GM12878 (cell line): Measurements from ENCODE around the gene SPPL3. TPM values are rescaled to one million over a fixed set of nuclear protein-coding genes. Genes with fewer than 3 reads are reported as not detected.

Experiments
- ATAC-seq: fragments of 200-7000 bp; cut with Tn5 transposase; 3 replicates; pipeline ENCODE4 v1.9.1; 2020; ENCODE audit warnings: mild to moderate bottlenecking, moderate library complexity
- BruUV-seq: library from RNA; stranded (reverse); fragments of 400-500 nt; replicated peaks from 2 replicates; lab custom pipeline; 2021; lab: Mats Ljungman, UMichigan
- CTCF ChIA-PET: fragments of 300-600 bp; sonication (Branson Sonifier 250); formaldehyde crosslinking; extraction: SDS; loops from one replicate; lab custom pipeline; 2021; ENCODE audit warnings: inconsistent platforms; lab: Yijun Ruan, JAX
- POLR2A ChIA-PET: fragments of 350-600 bp; formaldehyde crosslinking; extraction: SDS; loops from one replicate; lab custom pipeline; 2021; ENCODE audit warnings: inconsistent platforms; lab: Charles Lee
- RAD21 ChIA-PET: fragments of 300-600 bp; sonication (Branson Sonifier 250); formaldehyde crosslinking; loops from one replicate; lab custom pipeline; 2023; ENCODE audit warnings: antibody characterized with exemption; ENCODE audit not compliant: unreplicated experiment; lab: Charles Lee
- SMC1A ChIA-PET: fragments of 300-600 bp; sonication (Branson Sonifier 250); formaldehyde crosslinking; loops from one replicate; lab custom pipeline; 2023; ENCODE audit not compliant: unreplicated experiment, uncharacterized antibody; lab: Charles Lee
- DNase-seq: peaks from one replicate; pipeline ENCODE4 v3.0.0-alpha.2; 2011; ENCODE audit warnings: low read depth, low spot score
- FAIRE-seq: peaks from 3 replicates; lab custom pipeline; 2011; peaks lifted over from hg19 to GRCh38; lab: Jason Lieb, UNC
- H2AFZ ChIP-seq: 2 replicates; pipeline ENCODE4 v1.6.0; 2011; ENCODE audit warnings: low read depth, low read length, control low read depth; ENCODE audit not compliant: control insufficient read depth
- H3K27ac ChIP-seq: 2 replicates; pipeline ENCODE4 v1.5.1; 2011; ENCODE audit warnings: control low read depth; ENCODE audit not compliant: control insufficient read depth, insufficient read depth
- H3K27me3 ChIP-seq, 2 experiments: replicated peaks in 1 of 2; 2 replicates each; pipeline versions ENCODE4 v1.6.0 to v1.6.1; 2011; ENCODE audit warnings: low read length in 1 of 2; ENCODE audit not compliant: control insufficient read depth in 2 of 2, insufficient read depth in 2 of 2
- H3K36me3 ChIP-seq, 2 experiments: 2 replicates each; pipeline ENCODE4 v1.5.1; 2011; ENCODE audit warnings: low read length in 1 of 2; ENCODE audit not compliant: control insufficient read depth in 2 of 2, insufficient read depth in 2 of 2
- H3K4me1 ChIP-seq: 2 replicates; pipeline ENCODE4 v1.6.1; 2011; ENCODE audit warnings: mild to moderate bottlenecking, low read length, moderate library complexity, mixed read lengths; ENCODE audit not compliant: control insufficient read depth, insufficient read depth
- H3K4me2 ChIP-seq: 2 replicates; pipeline ENCODE4 v1.6.0; 2011; ENCODE audit warnings: control low read depth; ENCODE audit not compliant: control insufficient read depth, insufficient read depth
- H3K4me3 ChIP-seq: fragments of 200-600 bp; sonication (generic); 2 replicates; pipeline ENCODE4 v1.5.1; 2016
- H3K79me2 ChIP-seq: 2 replicates; pipeline ENCODE4 v1.6.0; 2011; ENCODE audit warnings: low read length; ENCODE audit not compliant: control insufficient read depth, insufficient read depth
- H3K9ac ChIP-seq: 2 replicates; pipeline ENCODE4 v1.8.0; 2011; ENCODE audit warnings: low read length, control low read depth, mixed read lengths; ENCODE audit not compliant: control insufficient read depth, insufficient read depth
- H3K9me3 ChIP-seq: replicated peaks from 3 replicates; pipeline ENCODE4 v1.5.1; 2011; ENCODE audit warnings: mild to moderate bottlenecking, low read length; ENCODE audit not compliant: control insufficient read depth, insufficient read depth
- H4K20me1 ChIP-seq: 2 replicates; pipeline ENCODE4 v1.6.0; 2011; ENCODE audit not compliant: control insufficient read depth, insufficient read depth
- GATAD2B ChIP-seq: fragments of 450-650 bp; conservative IDR thresholded peaks from 2 replicates; pipeline ENCODE4 v1.6.1; 2017; ENCODE audit warnings: low read depth, mild to moderate bottlenecking, moderate library complexity
- MEF2B ChIP-seq: fragments of 450-650 bp; IDR thresholded peaks from 2 replicates; pipeline ENCODE4 v1.6.1; 2018; ENCODE audit warnings: mild to moderate bottlenecking, moderate library complexity; ENCODE audit not compliant: partially characterized antibody, poor library complexity, severe bottlenecking
- NFYA ChIP-seq: IDR thresholded peaks from 2 replicates; pipeline ENCODE4 v1.6.1; 2011; ENCODE audit warnings: low read depth, mild to moderate bottlenecking, low read length, improper control_type of control experiment, borderline replicate concordance
- SMARCA5 ChIP-seq: fragments of 450-650 bp; IDR thresholded peaks from 2 replicates; pipeline ENCODE4 v1.6.1; 2017; ENCODE audit warnings: mild to moderate bottlenecking
- ZBTB4 ChIP-seq: fragments of 450-650 bp; formaldehyde crosslinking; IDR thresholded peaks from 2 replicates; pipeline ENCODE4 v1.4.0; 2022; ENCODE audit warnings: mild to moderate bottlenecking, moderate library complexity
- WGBS: methylation state at CpG from one replicate; pipeline ENCODE4 v1.1.6; 2016; ENCODE audit warnings: low lambda C conversion rate; ENCODE audit not compliant: insufficient replicate concordance, insufficient coverage; ENCODE audit errors: missing lambda C conversion rate; 5-methylcytosine and 5-hydroxymethylcytosine counted together
- in situ Hi-C: fragments of 300-500 bp; cut with MboI; formaldehyde crosslinking; loops from 9 replicates; pipeline ENCODE4 v1.14.3; 2018; ENCODE audit warnings: mixed read lengths
- intact Hi-C: fragments of 100-400 bp; cut with micrococcal nuclease; formaldehyde crosslinking; loops from one replicate; pipeline ENCODE4 v1.14.2; 2022; ENCODE audit not compliant: unreplicated experiment
- polyA plus RNA-seq, 11 experiments: library from polyadenylated mRNA; depleted of rRNA in 4 of 11; unstranded in 6 of 11; stranded (reverse) in 5 of 11; fragments of >200 nt; fragmentation: Nextera tagmentation in 4 of 11; fragmentation: Illumina TruSeq in 1 of 11; extraction: Ambion mirVana in 4 of 11; extraction: Trizol in 1 of 11; gene quantifications; 1 replicate in 1 of 11; 2 replicates in 10 of 11; pipeline versions ENCODE4 v1.2.1 to v1.2.3, GENCODE V29; 2011 to 2016; ENCODE audit warnings: inconsistent platforms in 2 of 11, missing spikeins in 2 of 11, low read depth in 1 of 11
- total RNA-seq, 4 experiments: library from RNA; depleted of rRNA in 3 of 4; stranded (reverse); fragments of >200 nt in 3 of 4; fragmentation: Illumina TruSeq in 1 of 4; extraction: Trizol in 1 of 4; gene quantifications; 2 replicates each; pipeline versions ENCODE4 v1.2.1 to v1.2.3, GENCODE V29; 2013 to 2021
- TF ChIP-seq, protein P1 (sequence below): fragments of 450-650 bp; IDR thresholded peaks from 2 replicates; pipeline ENCODE4 v1.6.1; 2017; ENCODE audit warnings: mild to moderate bottlenecking, moderate library complexity

SPPL3 gene
- total and polyA plus RNA-seq, 10 of the 15 experiments (the other 5 are each of a cell fraction or from before 2014, with no cell fraction given), result 4.3 to 45.5 (median 11.7) TPM

GRCh38 chr12:120712610-120713009 is 191.5 kb downstream of the SPPL3 start:
- Histone ChIP-seq H3K9me3 (no peaks in the 10 kb centered on the region), H3K4me1 (peaks cover 15% of the 10 kb centered on the region), H3K27ac (no peak overlapping the region), H4K20me1 (no peaks in the 10 kb centered on the region), H3K79me2 (peaks cover 15% of the 10 kb centered on the region), H3K4me2 (no peak overlapping the region), H3K4me3 (no peak overlapping the region), H3K36me3 (peaks cover 3 to 20% of the 10 kb centered on the region in 2 experiments), H3K27me3 (no peaks in the 10 kb centered on the region), H3K9ac (no peak overlapping the region), H2AFZ (no peak overlapping the region)
- 90% methylated on average over 6 of the region's 6 CpGs for WGBS
- SMC1A ChIA-PET, result interaction anchor here (1.4 to 5.3 kb wide), 7 partner anchors 18 to 259 kb away, joined by 5 to 68 read pairs (median 10); partner anchors contain the start of genes MLEC and POP5
- in situ Hi-C loops (loop anchor here (5.0 kb wide), 2 partner anchors 65 to 130 kb away; partner anchors contain the start of gene POP5), intact Hi-C loops (loop anchor here (2.0 to 5.0 kb wide), 3 partner anchors 26 to 260 kb away; partner anchors contain the start of gene MLEC)
- CTCF ChIA-PET, result interaction anchor here (1.2 to 5.5 kb wide), 6 partner anchors 8 to 130 kb away, joined by 3 to 88 read pairs (median 16); partner anchors contain the start of gene POP5
- RAD21 ChIA-PET, result interaction anchor here (0.8 to 3.1 kb wide), 6 partner anchors 9 to 259 kb away, joined by 3 to 37 read pairs (median 8); partner anchors contain the start of gene POP5
- POLR2A ChIA-PET, result interaction anchor here (2.4 kb wide), 1 partner anchor 21 kb away, joined by 7 read pairs; no protein-coding TSS in a partner anchor
- DNase-seq (no peak), FAIRE-seq (no peak), ATAC-seq (no peak)
- no peak for TF ChIP-seq MEF2B
- no peak for TF ChIP-seq ZBTB4 (CRISPR knock-in tag)
- TF ChIP-seq GATAD2B, result no peak
- TF ChIP-seq SMARCA5, result no peak
- TF ChIP-seq NFYA, result no peak
- TF ChIP-seq, protein P1, sequence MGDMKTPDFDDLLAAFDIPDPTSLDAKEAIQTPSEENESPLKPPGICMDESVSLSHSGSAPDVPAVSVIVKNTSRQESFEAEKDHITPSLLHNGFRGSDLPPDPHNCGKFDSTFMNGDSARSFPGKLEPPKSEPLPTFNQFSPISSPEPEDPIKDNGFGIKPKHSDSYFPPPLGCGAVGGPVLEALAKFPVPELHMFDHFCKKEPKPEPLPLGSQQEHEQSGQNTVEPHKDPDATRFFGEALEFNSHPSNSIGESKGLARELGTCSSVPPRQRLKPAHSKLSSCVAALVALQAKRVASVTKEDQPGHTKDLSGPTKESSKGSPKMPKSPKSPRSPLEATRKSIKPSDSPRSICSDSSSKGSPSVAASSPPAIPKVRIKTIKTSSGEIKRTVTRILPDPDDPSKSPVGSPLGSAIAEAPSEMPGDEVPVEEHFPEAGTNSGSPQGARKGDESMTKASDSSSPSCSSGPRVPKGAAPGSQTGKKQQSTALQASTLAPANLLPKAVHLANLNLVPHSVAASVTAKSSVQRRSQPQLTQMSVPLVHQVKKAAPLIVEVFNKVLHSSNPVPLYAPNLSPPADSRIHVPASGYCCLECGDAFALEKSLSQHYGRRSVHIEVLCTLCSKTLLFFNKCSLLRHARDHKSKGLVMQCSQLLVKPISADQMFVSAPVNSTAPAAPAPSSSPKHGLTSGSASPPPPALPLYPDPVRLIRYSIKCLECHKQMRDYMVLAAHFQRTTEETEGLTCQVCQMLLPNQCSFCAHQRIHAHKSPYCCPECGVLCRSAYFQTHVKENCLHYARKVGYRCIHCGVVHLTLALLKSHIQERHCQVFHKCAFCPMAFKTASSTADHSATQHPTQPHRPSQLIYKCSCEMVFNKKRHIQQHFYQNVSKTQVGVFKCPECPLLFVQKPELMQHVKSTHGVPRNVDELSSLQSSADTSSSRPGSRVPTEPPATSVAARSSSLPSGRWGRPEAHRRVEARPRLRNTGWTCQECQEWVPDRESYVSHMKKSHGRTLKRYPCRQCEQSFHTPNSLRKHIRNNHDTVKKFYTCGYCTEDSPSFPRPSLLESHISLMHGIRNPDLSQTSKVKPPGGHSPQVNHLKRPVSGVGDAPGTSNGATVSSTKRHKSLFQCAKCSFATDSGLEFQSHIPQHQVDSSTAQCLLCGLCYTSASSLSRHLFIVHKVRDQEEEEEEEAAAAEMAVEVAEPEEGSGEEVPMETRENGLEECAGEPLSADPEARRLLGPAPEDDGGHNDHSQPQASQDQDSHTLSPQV, result no peak
- no TSS peak for BruUV-seq

Other genes with a start within 250 kb of the SPPL3 start
- gene MLEC, start 217.2 kb downstream of the SPPL3 start, total RNA-seq (2014; rRNA removed), result 76.4 and 84.6 TPM in 2 replicates
- 95.2 and 99.8 TPM in 2 replicates for gene MLEC, start 217.2 kb downstream of the SPPL3 start, total RNA-seq (2014; rRNA removed; fragmentation: Illumina TruSeq; extraction: Trizol)
- 131 and 140 TPM in 2 replicates for gene MLEC, start 217.2 kb downstream of the SPPL3 start, total RNA-seq (2021)
- gene MLEC, start 217.2 kb downstream of the SPPL3 start, polyA plus RNA-seq (2011; rRNA removed), result 149 and 154 TPM in 2 replicates
- gene MLEC, start 217.2 kb downstream of the SPPL3 start, polyA plus RNA-seq (2014; fragmentation: Illumina TruSeq; extraction: Trizol), result 107 and 152 TPM in 2 replicates
- gene MLEC, start 217.2 kb downstream of the SPPL3 start, polyA plus RNA-seq (2014; fragmentation: Nextera tagmentation; extraction: Ambion mirVana), result 10 to 100 TPM; 26.7 to 28.2 TPM
- 61.4 and 64.4 TPM in 2 replicates for gene MLEC, start 217.2 kb downstream of the SPPL3 start, polyA plus RNA-seq (2014; rRNA removed)
- gene MLEC, start 217.2 kb downstream of the SPPL3 start, polyA plus RNA-seq (2016; fragmentation: Nextera tagmentation; extraction: Ambion mirVana), result 100 to 1,000 TPM; 158 to 172 TPM
- gene UNC119B, start 193.9 kb downstream of the SPPL3 start, total RNA-seq (2014; rRNA removed), result 8.7 and 10.3 TPM in 2 replicates
- 10.1 and 10.6 TPM in 2 replicates for gene UNC119B, start 193.9 kb downstream of the SPPL3 start, total RNA-seq (2014; rRNA removed; fragmentation: Illumina TruSeq; extraction: Trizol)
- 22.4 and 23.3 TPM in 2 replicates for gene UNC119B, start 193.9 kb downstream of the SPPL3 start, total RNA-seq (2021)
- 31.5 and 31.7 TPM in 2 replicates for gene UNC119B, start 193.9 kb downstream of the SPPL3 start, polyA plus RNA-seq (2011; rRNA removed)
- 16.3 and 17.9 TPM in 2 replicates for gene UNC119B, start 193.9 kb downstream of the SPPL3 start, polyA plus RNA-seq (2014; fragmentation: Illumina TruSeq; extraction: Trizol)
- 1 to 10 TPM; 4.3 to 8.5 TPM for gene UNC119B, start 193.9 kb downstream of the SPPL3 start, polyA plus RNA-seq (2014; fragmentation: Nextera tagmentation; extraction: Ambion mirVana)
- 20.8 and 23.9 TPM in 2 replicates for gene UNC119B, start 193.9 kb downstream of the SPPL3 start, polyA plus RNA-seq (2014; rRNA removed)
- 1 to 10 TPM; 5.9 to 7.6 TPM for gene UNC119B, start 193.9 kb downstream of the SPPL3 start, polyA plus RNA-seq (2016; fragmentation: Nextera tagmentation; extraction: Ambion mirVana)
- gene ACADS, start 178.5 kb downstream of the SPPL3 start, total RNA-seq (2014; rRNA removed), result 17.1 and 18.1 TPM in 2 replicates
- gene ACADS, start 178.5 kb downstream of the SPPL3 start, total RNA-seq (2014; rRNA removed; fragmentation: Illumina TruSeq; extraction: Trizol), result 4.1 and 5.0 TPM in 2 replicates
- gene ACADS, start 178.5 kb downstream of the SPPL3 start, total RNA-seq (2021), result 14.7 and 15.4 TPM in 2 replicates
- gene ACADS, start 178.5 kb downstream of the SPPL3 start, polyA plus RNA-seq (2011; rRNA removed), result 2.6 and 5.0 TPM in 2 replicates
- gene ACADS, start 178.5 kb downstream of the SPPL3 start, polyA plus RNA-seq (2014; fragmentation: Illumina TruSeq; extraction: Trizol), result 0.40 and 2.4 TPM in 2 replicates
- under 1 TPM; 0.05 to 0.38 TPM for gene ACADS, start 178.5 kb downstream of the SPPL3 start, polyA plus RNA-seq (2014; fragmentation: Nextera tagmentation; extraction: Ambion mirVana)
- gene ACADS, start 178.5 kb downstream of the SPPL3 start, polyA plus RNA-seq (2014; rRNA removed), result 15.3 and 16.0 TPM in 2 replicates
- 10 to 100 TPM; 16.5 to 18.1 TPM for gene ACADS, start 178.5 kb downstream of the SPPL3 start, polyA plus RNA-seq (2016; fragmentation: Nextera tagmentation; extraction: Ambion mirVana)
- gene HNF1A, start 74.2 kb upstream of the SPPL3 start, total RNA-seq (2014; rRNA removed), result not detected in 2 replicates
- not detected in 2 replicates for gene HNF1A, start 74.2 kb upstream of the SPPL3 start, total RNA-seq (2014; rRNA removed; fragmentation: Illumina TruSeq; extraction: Trizol)
- gene HNF1A, start 74.2 kb upstream of the SPPL3 start, total RNA-seq (2021), result 0.10 TPM in 1 of 2 replicates, not detected in the other
- not detected in 2 replicates for gene HNF1A, start 74.2 kb upstream of the SPPL3 start, polyA plus RNA-seq (2011; rRNA removed)
- gene HNF1A, start 74.2 kb upstream of the SPPL3 start, polyA plus RNA-seq (2014; fragmentation: Illumina TruSeq; extraction: Trizol), result not detected in 2 replicates
- not detected for gene HNF1A, start 74.2 kb upstream of the SPPL3 start, polyA plus RNA-seq (2014; fragmentation: Nextera tagmentation; extraction: Ambion mirVana)
- gene HNF1A, start 74.2 kb upstream of the SPPL3 start, polyA plus RNA-seq (2014; rRNA removed), result not detected in 2 replicates
- not detected for gene HNF1A, start 74.2 kb upstream of the SPPL3 start, polyA plus RNA-seq (2016; fragmentation: Nextera tagmentation; extraction: Ambion mirVana)
- gene C12orf43, start 112.1 kb upstream of the SPPL3 start, total RNA-seq (2014; rRNA removed), result 20.2 and 20.9 TPM in 2 replicates
- 14.9 and 15.2 TPM in 2 replicates for gene C12orf43, start 112.1 kb upstream of the SPPL3 start, total RNA-seq (2014; rRNA removed; fragmentation: Illumina TruSeq; extraction: Trizol)
- gene C12orf43, start 112.1 kb upstream of the SPPL3 start, total RNA-seq (2021), result 21.8 and 24.9 TPM in 2 replicates
- gene C12orf43, start 112.1 kb upstream of the SPPL3 start, polyA plus RNA-seq (2011; rRNA removed), result 10.0 and 14.0 TPM in 2 replicates
- 15.2 and 22.4 TPM in 2 replicates for gene C12orf43, start 112.1 kb upstream of the SPPL3 start, polyA plus RNA-seq (2014; fragmentation: Illumina TruSeq; extraction: Trizol)
- 10 to 100 TPM in 1 of 2 experiments, 1 to 10 TPM in 1; 7.5 to 10.2 TPM for gene C12orf43, start 112.1 kb upstream of the SPPL3 start, polyA plus RNA-seq (2014; fragmentation: Nextera tagmentation; extraction: Ambion mirVana)
- gene C12orf43, start 112.1 kb upstream of the SPPL3 start, polyA plus RNA-seq (2014; rRNA removed), result 22.6 and 24.6 TPM in 2 replicates
- gene C12orf43, start 112.1 kb upstream of the SPPL3 start, polyA plus RNA-seq (2016; fragmentation: Nextera tagmentation; extraction: Ambion mirVana), result 10 to 100 TPM; 30.3 to 30.8 TPM
- gene OASL, start 134.9 kb upstream of the SPPL3 start, total RNA-seq (2014; rRNA removed), result 4.4 and 4.6 TPM in 2 replicates
- 2.3 and 3.4 TPM in 2 replicates for gene OASL, start 134.9 kb upstream of the SPPL3 start, total RNA-seq (2014; rRNA removed; fragmentation: Illumina TruSeq; extraction: Trizol)
- gene OASL, start 134.9 kb upstream of the SPPL3 start, total RNA-seq (2021), result 2.6 and 3.9 TPM in 2 replicates
- gene OASL, start 134.9 kb upstream of the SPPL3 start, polyA plus RNA-seq (2011; rRNA removed), result 7.2 and 9.1 TPM in 2 replicates
- gene OASL, start 134.9 kb upstream of the SPPL3 start, polyA plus RNA-seq (2014; fragmentation: Illumina TruSeq; extraction: Trizol), result 2.1 and 2.9 TPM in 2 replicates
- 1 to 10 TPM; 2.5 to 2.7 TPM for gene OASL, start 134.9 kb upstream of the SPPL3 start, polyA plus RNA-seq (2014; fragmentation: Nextera tagmentation; extraction: Ambion mirVana)
- 2.0 and 2.8 TPM in 2 replicates for gene OASL, start 134.9 kb upstream of the SPPL3 start, polyA plus RNA-seq (2014; rRNA removed)
- gene OASL, start 134.9 kb upstream of the SPPL3 start, polyA plus RNA-seq (2016; fragmentation: Nextera tagmentation; extraction: Ambion mirVana), result 1 to 10 TPM; 2.6 to 2.7 TPM
- 1.5 and 2.2 TPM in 2 replicates for gene P2RX7, start 228.5 kb upstream of the SPPL3 start, total RNA-seq (2014; rRNA removed)
- gene P2RX7, start 228.5 kb upstream of the SPPL3 start, total RNA-seq (2014; rRNA removed; fragmentation: Illumina TruSeq; extraction: Trizol), result 1.7 and 1.8 TPM in 2 replicates
- 1.5 and 2.2 TPM in 2 replicates for gene P2RX7, start 228.5 kb upstream of the SPPL3 start, total RNA-seq (2021)
- gene P2RX7, start 228.5 kb upstream of the SPPL3 start, polyA plus RNA-seq (2011; rRNA removed), result 1.7 and 2.2 TPM in 2 replicates
- gene P2RX7, start 228.5 kb upstream of the SPPL3 start, polyA plus RNA-seq (2014; fragmentation: Illumina TruSeq; extraction: Trizol), result 2.6 and 2.7 TPM in 2 replicates
- 1 to 10 TPM in 1 of 2 experiments, under 1 TPM in 1; 0.99 to 1.2 TPM for gene P2RX7, start 228.5 kb upstream of the SPPL3 start, polyA plus RNA-seq (2014; fragmentation: Nextera tagmentation; extraction: Ambion mirVana)
- gene P2RX7, start 228.5 kb upstream of the SPPL3 start, polyA plus RNA-seq (2014; rRNA removed), result 1.4 and 1.5 TPM in 2 replicates
- gene P2RX7, start 228.5 kb upstream of the SPPL3 start, polyA plus RNA-seq (2016; fragmentation: Nextera tagmentation; extraction: Ambion mirVana), result 1 to 10 TPM in 1 of 2 experiments, under 1 TPM in 1; 0.74 to 1.2 TPM